ENCODE data around the gene ISYNA1.

ISYNA1 gene

GRCh38 chr19:18438331-18439024 is 545 bp upstream of the ISYNA1 start:
- Histone ChIP-seq H3K4me1 (ENCODE audit: control insufficient read depth, insufficient read depth, low read length) (peaks cover 34% of the 10 kb centered on the region), H3K27me3 (ENCODE audit: control insufficient read depth, insufficient read depth, low read length, poor library complexity, severe bottlenecking) (no peaks in the 10 kb centered on the region), H3K4me3 (ENCODE audit: insufficient read depth, low read depth, low read length) (peak overlapping the region; percentile 60), H3K9me3 (ENCODE audit: control insufficient read depth, low read length) (no peaks in the 10 kb centered on the region), H3K27ac (ENCODE audit: insufficient read depth, low read depth, low read length, poor library complexity, severe bottlenecking) (peak overlapping the region; percentile 87), H3K36me3 (ENCODE audit: control insufficient read depth, insufficient read depth, low read length) (peaks cover 16% of the 10 kb centered on the region)
- WGBS, 2 experiments, result 7 to 9% methylated on average over 24 of the region's 24 CpGs

DNA sequence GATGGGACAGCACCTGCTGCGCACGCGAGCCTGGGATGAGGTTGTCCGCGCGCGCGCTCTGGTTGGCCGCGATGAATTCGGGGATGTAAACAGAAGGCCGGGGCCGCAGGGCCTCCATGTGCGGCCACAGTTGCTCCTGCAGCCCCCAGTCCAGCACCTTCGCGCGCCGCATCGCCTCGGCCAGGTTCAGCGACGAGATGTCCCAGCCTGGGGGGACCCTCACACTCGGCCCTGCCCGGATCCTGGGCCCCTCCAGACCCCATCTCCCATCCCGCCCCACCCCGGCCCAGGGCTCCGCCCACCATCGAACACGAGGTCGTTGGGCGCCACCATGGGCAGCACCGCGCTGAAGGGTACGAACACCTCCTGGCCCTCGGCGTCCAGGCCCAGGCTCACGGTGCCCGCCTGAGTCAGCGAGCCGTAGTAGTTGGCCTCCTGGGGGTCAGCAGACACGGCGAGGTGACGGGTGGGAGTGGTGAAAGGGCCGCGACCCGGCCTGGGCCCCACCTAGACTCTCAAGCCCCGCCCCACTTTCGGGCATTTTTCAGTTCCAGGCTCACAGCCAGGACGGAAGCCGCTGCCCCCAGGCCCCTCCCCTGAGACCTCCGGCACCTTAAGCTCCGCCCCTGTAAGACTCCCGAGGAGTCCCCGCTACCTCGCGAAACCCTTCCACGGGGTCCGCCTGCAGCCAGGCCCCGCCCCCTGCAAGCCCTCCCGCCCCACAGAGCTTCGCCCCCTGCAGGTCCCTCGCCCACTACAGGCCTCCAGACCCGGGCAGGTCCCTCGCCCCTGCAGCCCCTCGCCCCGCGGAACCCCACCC is 1.1 kb downstream of the ISYNA1 start:
- H3K4me3 ChIP-seq (ENCODE audit: insufficient read depth, low read depth, low read length), result peak overlapping the region; percentile 60
- H3K27ac ChIP-seq (ENCODE audit: insufficient read depth, low read depth, low read length, poor library complexity, severe bottlenecking), result no peak overlapping the region
- H3K36me3 ChIP-seq (ENCODE audit: control insufficient read depth, insufficient read depth, low read length), result peaks cover 16% of the 10 kb centered on the region
- no peaks in the 10 kb centered on the region for H3K9me3 ChIP-seq (ENCODE audit: control insufficient read depth, low read length)
- peaks cover 47% of the 10 kb centered on the region for H3K4me1 ChIP-seq (ENCODE audit: control insufficient read depth, insufficient read depth, low read length)
- no peaks in the 10 kb centered on the region for H3K27me3 ChIP-seq (ENCODE audit: control insufficient read depth, insufficient read depth, low read length, poor library complexity, severe bottlenecking)
- WGBS, 2 experiments, result 30 to 31% methylated on average over 62 to 64 of the region's 67 CpGs

DNA sequence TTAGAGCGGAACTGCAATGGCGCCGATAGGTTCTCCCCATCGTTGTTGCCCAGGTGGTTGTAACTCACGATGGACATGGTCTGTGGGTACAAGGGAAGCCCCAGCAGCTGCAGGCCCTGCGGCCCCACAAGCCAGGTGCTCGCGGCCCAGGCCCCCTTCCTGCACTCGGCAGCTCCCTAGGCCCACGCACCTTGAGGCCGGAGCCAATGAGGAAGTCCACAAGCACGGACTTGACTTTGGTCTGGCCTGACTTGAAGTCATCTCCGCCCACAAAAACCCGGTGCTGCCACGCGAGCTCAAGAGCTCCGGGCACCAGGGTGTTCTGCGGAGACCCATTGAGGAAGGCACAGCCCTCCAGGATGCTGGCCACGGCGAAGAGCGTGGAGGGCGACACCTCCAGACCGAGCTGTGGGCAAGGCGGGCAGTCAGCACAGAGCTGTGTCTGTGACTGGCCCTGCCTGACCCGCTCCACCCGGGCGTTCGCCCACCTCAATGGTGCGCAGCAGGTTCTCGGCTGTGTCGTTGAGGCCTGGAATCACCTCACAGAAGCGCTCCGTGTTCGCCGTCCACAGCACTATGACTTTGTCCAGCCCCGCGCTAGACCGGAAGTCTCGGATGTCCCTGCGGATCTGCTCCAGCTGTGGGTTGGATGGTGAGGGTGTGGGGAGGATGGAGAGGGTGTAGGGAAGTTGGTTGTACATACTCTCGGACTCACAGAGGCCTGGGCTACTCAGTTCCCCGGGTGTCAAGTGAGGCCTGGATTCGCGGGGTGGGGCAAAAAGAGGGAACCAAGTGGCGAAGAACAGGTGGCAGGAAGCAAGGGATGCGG is 1.9 kb downstream of the ISYNA1 start:
- 95% methylated on average over 46 of the region's 46 CpGs for WGBS, 2 experiments

GRCh38 chr19:18435178-18435841 is 2.6 kb downstream of the ISYNA1 start:
- no peak overlapping the region for H3K4me3 ChIP-seq (ENCODE audit: insufficient read depth, low read depth, low read length)
- peaks cover 63% of the 10 kb centered on the region for H3K4me1 ChIP-seq (ENCODE audit: control insufficient read depth, insufficient read depth, low read length)
- H3K36me3 ChIP-seq (ENCODE audit: control insufficient read depth, insufficient read depth, low read length), result peaks cover 16% of the 10 kb centered on the region
- no peaks in the 10 kb centered on the region for H3K27me3 ChIP-seq (ENCODE audit: control insufficient read depth, insufficient read depth, low read length, poor library complexity, severe bottlenecking)
- 96% methylated on average over 49 of the region's 49 CpGs for WGBS, 2 experiments
- no peak overlapping the region for H3K27ac ChIP-seq (ENCODE audit: insufficient read depth, low read depth, low read length, poor library complexity, severe bottlenecking)
- H3K9me3 ChIP-seq (ENCODE audit: control insufficient read depth, low read length), result no peaks in the 10 kb centered on the region

More for the DNA sequence above, 1.9 kb downstream of the ISYNA1 start:
- Histone ChIP-seq H3K9me3 (ENCODE audit: control insufficient read depth, low read length) (no peaks in the 10 kb centered on the region), H3K36me3 (ENCODE audit: control insufficient read depth, insufficient read depth, low read length) (peaks cover 16% of the 10 kb centered on the region), H3K4me3 (ENCODE audit: insufficient read depth, low read depth, low read length) (peak overlapping the region; percentile 60), H3K4me1 (ENCODE audit: control insufficient read depth, insufficient read depth, low read length) (peaks cover 55% of the 10 kb centered on the region), H3K27ac (ENCODE audit: insufficient read depth, low read depth, low read length, poor library complexity, severe bottlenecking) (no peak overlapping the region), H3K27me3 (ENCODE audit: control insufficient read depth, insufficient read depth, low read length, poor library complexity, severe bottlenecking) (no peaks in the 10 kb centered on the region)

DNA sequence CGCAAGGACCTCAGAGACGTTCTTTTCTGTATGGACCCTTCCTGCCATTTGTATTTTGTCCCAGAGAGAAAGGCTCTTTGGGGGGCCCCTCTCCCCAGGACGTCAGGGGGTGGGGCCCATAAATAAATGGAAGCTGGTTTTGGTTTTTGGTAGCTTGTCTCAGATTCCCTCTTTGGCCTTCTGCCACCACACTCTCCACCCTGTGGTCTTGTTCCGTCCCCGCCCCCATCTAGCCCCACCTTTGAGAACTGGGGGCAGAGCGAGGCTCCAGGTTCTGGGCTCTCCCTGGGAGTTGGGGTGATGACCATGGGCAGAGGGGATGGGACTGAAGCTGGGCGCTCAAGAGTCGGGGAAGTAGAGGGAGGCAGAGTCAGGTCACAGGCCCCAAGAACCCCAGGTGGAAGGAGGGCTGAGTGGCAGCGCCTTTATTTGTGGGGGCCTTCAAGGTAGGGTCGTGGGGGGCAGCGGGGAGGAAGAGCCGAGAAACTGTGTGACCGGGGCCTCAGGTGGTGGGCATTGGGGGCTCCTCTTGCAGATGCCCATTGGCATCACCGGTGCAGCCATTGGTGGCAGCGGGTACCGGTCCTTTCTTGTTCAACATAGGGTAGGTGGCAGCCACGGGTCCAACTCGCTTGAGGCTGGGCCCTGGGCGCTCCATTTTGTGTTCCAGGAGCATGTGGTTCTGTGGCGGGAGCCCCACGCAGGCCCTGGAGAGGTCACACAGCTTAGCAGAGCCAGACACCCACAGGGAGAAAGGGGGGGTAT is 3.3 kb downstream of the ISYNA1 start:
- H3K36me3 ChIP-seq (ENCODE audit: control insufficient read depth, insufficient read depth, low read length), result peaks cover 16% of the 10 kb centered on the region
- 86 to 87% methylated on average over 21 of the region's 21 CpGs for WGBS, 2 experiments
- H3K9me3 ChIP-seq (ENCODE audit: control insufficient read depth, low read length), result no peaks in the 10 kb centered on the region
- H3K27ac ChIP-seq (ENCODE audit: insufficient read depth, low read depth, low read length, poor library complexity, severe bottlenecking), result no peak overlapping the region
- peak overlapping the region; percentile 26 for H3K4me3 ChIP-seq (ENCODE audit: insufficient read depth, low read depth, low read length)
- H3K4me1 ChIP-seq (ENCODE audit: control insufficient read depth, insufficient read depth, low read length), result peaks cover 65% of the 10 kb centered on the region
- H3K27me3 ChIP-seq (ENCODE audit: control insufficient read depth, insufficient read depth, low read length, poor library complexity, severe bottlenecking), result no peaks in the 10 kb centered on the region

GRCh38 chr19:18433735-18434398 is 4.1 kb downstream of the ISYNA1 start:
- WGBS, 2 experiments, result 2% methylated on average over 59 to 60 of the region's 60 CpGs
- Histone ChIP-seq H3K4me3 (ENCODE audit: insufficient read depth, low read depth, low read length) (peak overlapping the region; percentile 26), H3K36me3 (ENCODE audit: control insufficient read depth, insufficient read depth, low read length) (peaks cover 16% of the 10 kb centered on the region), H3K4me1 (ENCODE audit: control insufficient read depth, insufficient read depth, low read length) (peaks cover 58% of the 10 kb centered on the region), H3K27me3 (ENCODE audit: control insufficient read depth, insufficient read depth, low read length, poor library complexity, severe bottlenecking) (no peaks in the 10 kb centered on the region), H3K9me3 (ENCODE audit: control insufficient read depth, low read length) (no peaks in the 10 kb centered on the region), H3K27ac (ENCODE audit: insufficient read depth, low read depth, low read length, poor library complexity, severe bottlenecking) (no peak overlapping the region)

DNA sequence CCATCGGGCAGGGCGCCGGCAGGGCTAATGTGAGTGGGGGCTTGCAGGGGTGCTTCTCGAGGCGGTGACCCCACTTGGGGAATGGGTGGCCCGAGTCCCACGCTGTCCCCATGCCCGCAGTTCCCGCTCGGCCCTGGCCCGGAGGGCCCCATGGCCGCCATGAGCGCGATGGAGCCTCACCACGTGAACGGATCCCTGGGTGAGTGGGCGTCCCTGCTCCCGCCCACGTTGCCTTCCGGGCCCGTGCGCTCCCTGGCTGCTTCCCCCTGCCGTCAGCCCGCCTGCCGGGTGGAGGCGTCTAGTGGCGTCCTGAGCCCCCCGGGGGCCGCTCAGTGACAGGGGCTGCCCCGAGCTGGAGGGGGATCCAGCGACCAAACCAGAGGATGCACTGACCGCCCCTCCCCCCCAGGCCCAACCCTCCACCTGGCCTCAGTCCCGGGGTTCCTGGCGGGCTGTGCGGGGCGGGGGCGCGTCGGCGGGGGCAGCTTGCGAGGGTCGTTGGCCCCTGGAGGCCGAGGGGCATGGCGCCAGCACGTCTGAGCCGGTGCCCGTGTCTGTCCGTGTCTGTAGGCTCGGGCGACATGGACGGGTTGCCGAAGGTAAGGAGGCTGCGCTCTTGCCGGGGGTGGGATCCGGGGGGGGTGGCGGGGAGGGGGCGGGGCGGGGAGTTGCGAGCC is 4.8 kb downstream of the ISYNA1 start:
- 17 to 18% methylated on average over 56 to 59 of the region's 59 CpGs for WGBS, 2 experiments
- peaks cover 61% of the 10 kb centered on the region for H3K4me1 ChIP-seq (ENCODE audit: control insufficient read depth, insufficient read depth, low read length)

GRCh38 chr19:18432275-18433014 is 5.5 kb downstream of the ISYNA1 start:
- Histone ChIP-seq H3K36me3 (ENCODE audit: control insufficient read depth, insufficient read depth, low read length) (peaks cover 16% of the 10 kb centered on the region), H3K27me3 (ENCODE audit: control insufficient read depth, insufficient read depth, low read length, poor library complexity, severe bottlenecking) (no peaks in the 10 kb centered on the region), H3K9me3 (ENCODE audit: control insufficient read depth, low read length) (no peaks in the 10 kb centered on the region), H3K4me1 (ENCODE audit: control insufficient read depth, insufficient read depth, low read length) (peaks cover 64% of the 10 kb centered on the region), H3K4me3 (ENCODE audit: insufficient read depth, low read depth, low read length) (peak overlapping the region; percentile 26), H3K27ac (ENCODE audit: insufficient read depth, low read depth, low read length, poor library complexity, severe bottlenecking) (no peak overlapping the region)
- WGBS, 2 experiments, result 84 to 91% methylated on average over 12 to 13 of the region's 13 CpGs

More for the DNA sequence above, 4.8 kb downstream of the ISYNA1 start:
- Histone ChIP-seq H3K4me3 (ENCODE audit: insufficient read depth, low read depth, low read length) (peak overlapping the region; percentile 26), H3K36me3 (ENCODE audit: control insufficient read depth, insufficient read depth, low read length) (peaks cover 16% of the 10 kb centered on the region), H3K9me3 (ENCODE audit: control insufficient read depth, low read length) (no peaks in the 10 kb centered on the region), H3K27me3 (ENCODE audit: control insufficient read depth, insufficient read depth, low read length, poor library complexity, severe bottlenecking) (no peaks in the 10 kb centered on the region), H3K27ac (ENCODE audit: insufficient read depth, low read depth, low read length, poor library complexity, severe bottlenecking) (no peak overlapping the region)

Measured in ectodermal cell (in vitro differentiated cells).